Measurements from ENCODE around the gene SMYD3.
"Not testable (repeated sequence)": the region's sequence is repeated elsewhere in the genome, so short reads cannot be mapped to it uniquely, and the experiment has no call there.

The SMYD3 gene

DNA sequence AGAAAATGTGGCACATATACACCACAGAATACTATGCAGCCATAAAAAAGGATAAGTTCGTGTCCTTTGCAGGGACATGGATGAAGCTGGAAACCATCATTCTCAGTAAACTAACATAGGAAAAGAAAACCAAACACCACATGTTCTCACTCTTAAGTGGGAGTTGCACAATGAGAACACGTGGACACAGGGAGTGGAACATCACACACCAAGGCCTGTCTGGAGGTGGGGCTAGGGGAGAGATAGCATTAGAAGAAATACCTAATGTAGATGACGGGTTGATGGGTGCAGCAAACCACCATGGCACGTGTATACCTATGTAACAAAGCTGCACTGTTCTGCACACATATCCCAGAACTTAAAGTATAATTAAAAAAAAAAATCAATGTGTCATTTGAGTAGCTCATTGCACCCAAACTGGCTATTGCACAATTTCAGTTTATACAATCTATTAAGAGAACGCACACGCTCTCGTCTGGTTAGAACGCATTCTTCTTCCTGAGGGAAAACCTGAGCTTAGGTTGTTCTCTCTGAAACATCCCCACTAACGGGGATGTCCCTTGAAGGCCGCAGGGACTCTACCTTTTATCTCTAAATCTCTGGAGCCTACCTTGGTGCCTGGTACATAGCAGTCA, 535.9 kb downstream of the SMYD3 start:
- not testable (repeated sequence) for DNase-seq

DNA sequence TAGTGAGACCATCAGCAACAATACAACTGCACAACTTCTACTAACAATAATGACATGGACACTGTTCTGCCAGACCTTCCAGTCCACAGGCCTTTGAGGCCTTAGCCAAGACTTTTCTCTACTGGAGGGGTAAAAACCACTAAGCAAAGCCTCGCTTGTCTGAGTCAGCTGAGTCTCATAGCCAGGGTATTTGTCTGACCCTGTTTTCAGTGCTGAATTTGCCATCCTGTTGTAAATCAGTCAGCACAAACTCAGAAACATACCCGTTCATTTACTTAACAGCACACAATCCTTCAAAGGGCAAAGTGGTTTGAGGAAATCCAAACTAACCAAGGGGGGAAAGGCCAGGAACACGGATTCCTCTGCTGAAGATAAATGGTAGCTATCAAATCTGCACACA, 537.8 kb downstream of the SMYD3 start:
- no peak for DNase-seq

DNA sequence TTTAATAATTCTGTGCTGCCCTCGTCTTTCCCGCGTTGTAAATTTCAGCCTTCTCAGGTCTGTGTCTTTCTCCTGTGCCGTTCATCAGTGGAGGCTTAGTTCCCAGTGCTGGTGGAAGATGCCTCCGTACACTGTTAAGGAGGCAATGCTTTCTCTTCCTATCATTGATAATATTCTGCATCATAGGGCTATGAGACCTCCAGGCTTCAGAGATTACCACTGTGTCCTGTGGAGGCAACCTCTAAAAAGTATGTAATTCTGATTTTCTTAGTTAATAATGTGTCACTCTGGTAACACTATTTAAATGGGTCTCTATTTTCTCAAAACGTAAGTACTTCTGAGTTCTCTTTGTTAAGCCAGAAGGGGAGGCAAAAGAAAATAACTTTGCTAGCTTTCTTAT, 538.3 kb downstream of the SMYD3 start:
- DNase-seq: no peak

DNA sequence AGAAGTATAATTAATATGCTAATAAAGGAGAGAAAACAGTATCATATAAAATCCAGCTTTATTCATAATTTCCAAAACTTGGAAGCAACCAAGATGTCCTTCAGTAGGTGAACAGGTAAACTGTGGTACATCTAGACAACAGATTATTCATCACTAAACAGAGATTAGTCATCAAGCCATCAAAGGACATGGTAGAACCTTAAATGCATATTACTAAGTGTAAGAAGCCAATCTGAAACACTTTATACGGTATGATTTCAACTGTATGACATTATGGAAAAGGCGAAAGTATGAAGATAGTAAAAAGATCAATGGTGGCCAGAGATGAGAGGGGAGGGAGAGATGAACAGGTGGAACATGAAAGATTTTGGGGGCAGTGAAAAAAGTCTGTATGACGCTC, 541.7 kb downstream of the SMYD3 start:
- no peak for DNase-seq

DNA sequence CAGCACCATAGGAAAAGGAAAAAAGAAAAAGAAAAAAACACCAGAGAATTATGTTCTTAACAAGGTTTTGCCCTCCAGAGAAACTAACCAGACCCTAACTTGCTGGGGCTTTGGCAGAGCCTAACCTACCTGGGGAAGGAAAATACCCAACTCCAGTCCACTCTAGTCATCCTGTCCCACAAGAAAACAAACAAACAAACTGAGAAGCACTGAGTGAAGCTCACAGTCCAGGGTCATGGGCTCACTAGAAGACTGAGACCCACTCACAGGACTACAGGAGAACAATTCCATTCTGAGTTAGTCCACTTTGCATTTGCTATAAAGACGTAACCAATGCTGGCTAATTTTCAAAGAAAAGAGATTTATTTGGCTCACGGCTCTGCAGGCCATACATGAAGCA, 543.4 kb downstream of the SMYD3 start:
- no peak for DNase-seq

DNA sequence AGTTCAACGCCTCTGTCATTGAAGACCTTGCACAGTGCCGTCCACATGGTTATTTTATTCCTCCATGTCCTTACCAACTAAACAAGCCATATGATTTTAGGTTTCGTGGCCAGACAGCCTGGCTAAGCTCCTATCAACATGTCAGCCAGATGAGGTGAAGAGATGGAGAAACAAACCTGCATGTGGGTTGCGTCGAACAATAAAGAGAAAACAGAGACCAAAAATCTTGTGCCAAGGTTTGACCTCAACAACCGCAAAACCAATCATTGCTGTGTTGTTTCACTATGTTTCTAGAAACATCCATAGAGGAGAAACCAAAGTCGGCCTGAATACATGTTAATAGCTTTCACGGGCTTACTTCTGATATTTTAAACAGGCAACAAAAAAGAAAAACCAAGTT, 544.6 kb downstream of the SMYD3 start:
- DNase-seq: no peak

DNA sequence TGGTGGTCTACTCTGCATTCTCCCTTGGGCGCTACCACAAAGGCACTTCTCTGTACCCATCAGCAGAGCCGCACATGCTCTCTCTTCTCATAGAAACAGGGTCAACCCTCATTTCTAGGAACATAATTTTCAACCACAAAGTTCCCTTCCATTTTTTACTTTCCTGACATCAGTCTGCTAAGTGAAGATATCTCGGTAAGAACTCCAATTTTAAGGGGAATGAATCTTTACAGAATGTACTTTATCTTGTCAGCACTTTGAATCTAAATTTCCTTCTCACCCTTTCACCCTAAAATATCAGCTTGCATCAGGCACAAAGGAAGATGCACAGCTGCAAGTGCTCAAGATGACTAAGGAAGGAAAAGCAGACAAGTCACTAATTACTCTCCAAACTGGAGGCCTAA, 545.9 kb downstream of the SMYD3 start:
- DNase-seq: no peak

DNA sequence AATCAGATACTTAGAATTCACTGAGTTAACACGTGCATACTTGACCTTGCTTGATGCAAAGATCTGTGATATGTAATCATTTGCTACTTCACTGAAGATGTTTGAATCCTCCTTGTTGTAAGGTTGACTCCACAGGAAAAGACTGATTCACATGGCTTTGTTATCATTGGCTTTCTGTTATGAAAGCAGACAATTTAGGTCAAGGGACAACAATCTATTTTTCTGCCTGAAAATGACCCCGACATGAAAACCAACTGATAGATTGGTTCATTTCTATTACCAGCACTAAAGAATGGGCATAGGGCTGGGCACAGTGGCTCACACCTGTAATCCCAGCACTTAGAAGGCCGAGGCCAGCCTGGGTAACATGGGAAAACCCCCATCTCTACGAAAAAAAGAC, 546.9 kb downstream of the SMYD3 start:
- DNase-seq: no peak

DNA sequence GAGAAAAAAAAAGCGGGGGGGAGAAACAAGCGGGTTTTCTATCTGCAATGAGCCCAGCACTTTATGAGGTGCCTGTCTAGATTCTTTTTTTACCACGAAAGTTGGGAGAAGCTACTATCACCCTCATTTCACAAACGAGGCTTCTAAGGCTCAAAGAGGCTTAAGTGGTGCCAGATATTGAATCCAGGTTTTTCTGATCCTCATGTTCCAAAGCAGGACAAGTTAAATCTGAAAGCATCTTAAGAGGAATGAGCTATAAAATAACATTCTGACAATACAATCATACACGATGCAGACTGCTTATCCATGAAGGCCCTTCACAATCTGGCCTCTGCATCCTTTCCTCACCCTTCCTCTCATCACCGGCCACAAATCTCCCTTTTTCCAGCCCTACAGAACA, 549.1 kb downstream of the SMYD3 start:
- no peak for DNase-seq

DNA sequence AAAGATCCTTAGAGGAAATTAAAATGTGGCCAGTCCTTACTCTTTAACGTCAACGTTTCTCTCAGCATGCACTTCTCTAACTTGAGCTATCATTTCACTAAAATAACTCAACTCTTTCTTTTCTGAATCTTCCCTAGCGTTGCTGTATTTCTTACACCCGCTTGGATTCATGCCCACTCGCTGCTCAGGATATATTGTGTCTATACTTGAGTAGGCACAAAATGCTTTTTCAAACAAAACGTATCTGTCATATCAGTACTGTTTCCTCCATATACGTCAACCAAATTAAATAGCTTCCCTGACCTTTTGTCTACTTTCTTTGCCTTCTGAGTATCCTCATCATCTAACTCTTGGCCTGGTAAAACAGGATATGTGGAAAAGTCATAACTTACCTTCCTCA, 549.7 kb downstream of the SMYD3 start:
- DNase-seq: no peak

DNA sequence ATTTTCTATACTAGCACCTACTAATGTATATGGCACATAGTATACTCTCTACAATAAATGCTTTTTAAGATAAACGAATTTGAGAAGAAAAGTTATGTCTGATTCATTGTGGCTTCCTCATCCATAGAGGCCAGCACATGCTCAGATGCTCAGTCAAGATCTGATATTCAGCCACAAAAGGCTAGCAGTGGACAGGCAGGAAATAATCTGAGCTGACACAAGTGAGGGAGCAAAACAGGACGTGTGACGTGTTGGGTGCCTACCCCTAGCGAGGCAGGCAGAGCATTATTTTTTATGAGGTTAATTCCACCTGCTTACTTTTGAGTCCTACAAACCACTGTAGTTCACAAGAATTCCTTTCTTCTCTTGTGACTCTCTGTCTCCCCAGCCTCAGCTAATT, 550.9 kb downstream of the SMYD3 start:
- no peak for DNase-seq

DNA sequence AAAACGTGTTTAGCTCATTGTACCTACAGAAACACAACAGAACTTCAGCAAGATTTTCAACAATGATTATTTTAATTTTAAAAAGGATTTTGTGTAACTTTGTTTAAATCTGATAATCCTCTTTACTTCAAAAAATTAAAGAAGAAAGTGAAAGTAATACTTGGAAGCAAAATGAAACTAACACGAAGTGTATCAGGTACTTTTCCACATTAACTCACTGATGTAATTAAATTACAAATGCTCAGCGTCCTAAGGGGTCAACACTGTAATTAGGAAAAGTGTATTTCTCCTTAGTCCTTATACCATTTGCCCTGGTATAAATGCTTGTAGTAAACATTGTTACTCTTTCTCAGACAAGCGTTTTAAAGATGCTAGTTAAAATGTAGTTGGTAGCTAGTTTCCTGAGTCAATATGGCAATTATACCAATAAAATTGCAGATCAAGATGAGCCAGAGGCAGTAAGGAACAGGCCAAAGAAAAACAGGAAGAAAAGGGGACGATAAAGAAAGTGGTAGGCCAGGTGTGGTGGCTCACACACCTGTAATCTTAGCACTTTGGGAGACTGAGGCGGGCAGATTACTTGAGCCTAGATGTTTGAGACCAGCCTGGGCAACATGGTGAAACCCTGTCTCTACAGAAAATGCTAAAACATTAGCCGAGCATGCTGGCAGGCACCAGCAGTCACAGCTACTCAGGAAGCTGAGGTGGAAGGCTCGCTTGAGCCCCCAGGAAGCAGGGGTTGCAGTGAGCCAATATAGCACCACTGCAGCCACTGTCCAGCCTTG, 553.0 kb downstream of the SMYD3 start:
- no peak for DNase-seq

DNA sequence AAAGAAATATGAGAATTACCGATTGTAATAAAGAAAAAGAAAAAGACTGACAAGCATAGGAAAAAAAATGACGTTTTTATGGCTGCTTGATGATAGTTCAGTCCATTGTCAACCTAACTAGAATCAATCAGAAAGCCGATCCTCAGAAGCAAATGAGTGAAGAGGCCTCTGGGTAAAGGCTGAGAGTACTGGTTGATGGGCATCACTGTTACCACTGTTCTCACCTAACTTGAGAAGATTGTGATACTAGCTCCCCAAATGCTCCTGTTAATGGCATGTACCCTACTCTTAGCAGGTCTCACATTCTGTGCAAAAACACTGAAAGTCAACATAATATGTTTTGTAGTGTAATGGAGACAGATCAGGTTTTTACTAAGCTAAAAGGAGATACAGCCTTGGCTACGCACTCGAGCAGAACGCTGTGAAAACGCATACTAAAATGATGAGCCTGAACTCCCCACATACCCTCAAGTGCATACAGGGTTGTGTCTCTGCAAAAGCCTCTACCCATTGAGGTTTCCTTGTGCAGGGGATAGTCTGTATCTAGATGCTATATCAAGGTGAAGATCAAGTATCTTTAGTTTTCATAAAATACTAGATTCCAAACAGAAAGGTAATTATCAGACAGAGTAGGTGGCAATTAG, 554.6 kb downstream of the SMYD3 start:
- DNase-seq: no peak

DNA sequence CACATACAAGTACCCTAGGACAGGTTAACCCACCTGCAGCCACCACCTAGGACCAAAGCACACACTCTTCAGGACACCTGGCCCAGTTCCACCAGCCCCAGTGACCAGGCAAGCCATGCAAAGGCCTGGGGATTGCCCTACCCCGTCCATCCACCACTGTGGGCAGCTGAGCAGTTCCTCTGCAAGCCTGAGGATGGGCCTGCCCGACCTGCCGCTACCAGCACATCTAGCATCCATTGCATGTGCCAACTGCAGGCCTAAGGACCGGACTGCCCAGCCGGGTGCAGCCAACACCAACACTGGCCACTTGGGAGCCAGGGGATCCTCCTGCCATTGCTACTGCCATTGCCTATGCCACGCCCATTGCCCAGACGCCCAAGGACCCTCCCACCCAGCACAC, 558.3 kb downstream of the SMYD3 start:
- DNase-seq: no peak

DNA sequence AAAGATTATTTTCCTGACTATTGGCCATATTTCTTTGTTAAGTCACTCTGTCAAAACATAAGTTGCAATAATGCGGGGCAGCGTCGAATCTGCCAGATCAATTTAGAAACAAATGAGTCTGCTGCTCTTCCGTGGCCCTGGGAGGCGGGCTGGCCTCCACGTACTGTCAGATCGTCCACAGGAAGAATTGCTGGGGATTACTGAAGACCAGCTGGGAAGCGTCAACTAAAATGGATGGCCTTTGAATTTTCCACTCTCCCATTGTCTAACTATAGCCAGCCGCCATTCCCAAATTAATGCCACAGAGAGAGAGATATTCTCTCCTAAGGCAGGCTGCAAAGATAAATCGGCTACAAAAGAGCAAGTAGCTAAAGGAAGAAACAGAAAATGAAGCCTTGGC, 560.2 kb downstream of the SMYD3 start:
- DNase-seq: no peak

DNA sequence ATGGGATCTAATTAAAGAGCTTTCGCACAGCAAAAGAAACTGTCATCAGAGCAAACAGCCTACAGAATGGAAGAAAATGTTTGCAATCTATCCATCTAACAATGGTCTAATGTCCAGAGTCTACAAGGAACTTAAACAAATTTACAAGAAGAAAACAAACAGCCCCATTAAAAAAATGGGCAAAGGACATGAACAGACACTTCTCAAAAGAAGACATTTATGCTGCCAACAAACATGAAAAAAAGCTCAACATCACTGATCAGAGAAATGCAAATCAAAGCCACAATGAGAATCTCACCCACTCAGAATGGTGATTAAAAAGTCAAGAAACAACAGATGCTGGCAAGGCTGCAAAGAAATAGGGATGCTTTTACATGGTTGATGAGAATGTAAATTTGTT, 561.9 kb downstream of the SMYD3 start:
- DNase-seq: not testable (repeated sequence)

DNA sequence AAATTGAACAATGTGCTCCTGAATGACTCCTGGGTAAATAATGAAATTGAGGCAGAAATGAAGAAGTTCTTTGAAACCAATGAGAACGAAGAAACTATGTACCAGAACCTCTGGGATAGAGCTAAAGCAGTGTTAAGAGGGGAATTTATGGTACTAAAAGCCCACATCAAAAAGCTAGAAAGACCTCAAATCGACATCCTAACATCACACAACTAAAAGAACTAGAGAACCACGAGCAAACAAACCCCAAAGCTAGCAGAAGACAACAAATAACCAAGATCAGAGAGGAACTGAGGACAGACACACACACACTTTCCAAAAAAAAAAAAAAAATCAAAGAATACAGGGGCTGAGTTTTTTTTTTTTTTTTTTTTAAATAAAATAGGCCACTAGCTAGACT, 564.2 kb downstream of the SMYD3 start:
- no peak for DNase-seq

DNA sequence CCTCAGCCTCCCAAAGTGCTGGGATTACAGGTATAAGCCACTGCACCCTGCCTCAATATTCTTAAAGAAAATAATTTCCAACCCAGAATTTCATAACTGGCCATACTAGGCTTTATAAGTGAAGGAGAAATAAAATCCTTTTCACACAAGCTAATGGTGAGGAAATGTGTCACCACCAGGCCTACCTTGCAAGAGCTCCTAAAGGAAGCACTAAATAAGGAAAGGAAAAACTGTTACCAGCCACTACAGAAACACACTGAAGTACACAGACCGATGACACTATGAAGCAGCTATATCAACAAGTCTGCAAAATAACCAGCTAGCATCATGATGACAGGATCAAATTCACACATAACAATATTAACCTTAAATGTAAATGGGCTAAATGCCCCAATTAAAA, 565.3 kb downstream of the SMYD3 start:
- DNase-seq: not testable (repeated sequence)

DNA sequence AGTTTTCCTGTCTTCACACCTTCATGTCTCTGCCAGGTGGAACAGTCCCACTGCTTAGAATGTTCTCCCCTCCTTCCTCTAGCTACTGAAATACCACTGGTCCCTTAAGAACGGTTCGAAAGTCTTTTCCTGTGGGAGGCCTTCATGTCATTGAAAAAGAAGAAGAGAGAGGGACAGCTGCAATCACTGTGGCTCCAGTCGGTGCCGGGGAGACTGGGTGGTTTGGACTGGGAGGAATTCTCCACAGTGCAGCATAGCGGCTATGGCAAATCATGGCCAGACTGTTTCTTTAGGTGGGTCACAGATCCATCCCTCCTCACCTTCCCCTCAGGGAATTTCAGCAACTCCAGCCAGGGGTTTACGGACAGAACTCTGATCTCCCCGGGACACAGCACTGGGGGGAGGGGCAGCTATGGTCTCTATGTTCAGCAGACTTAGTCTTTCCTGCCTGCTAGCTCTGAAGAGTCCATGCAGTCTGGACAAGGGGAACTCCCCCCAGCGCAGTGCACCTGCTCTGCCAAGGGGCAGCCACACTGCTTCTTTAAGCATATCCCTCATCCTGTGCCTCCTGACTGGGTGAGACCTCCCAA, 567.2 kb downstream of the SMYD3 start:
- no peak for DNase-seq

DNA sequence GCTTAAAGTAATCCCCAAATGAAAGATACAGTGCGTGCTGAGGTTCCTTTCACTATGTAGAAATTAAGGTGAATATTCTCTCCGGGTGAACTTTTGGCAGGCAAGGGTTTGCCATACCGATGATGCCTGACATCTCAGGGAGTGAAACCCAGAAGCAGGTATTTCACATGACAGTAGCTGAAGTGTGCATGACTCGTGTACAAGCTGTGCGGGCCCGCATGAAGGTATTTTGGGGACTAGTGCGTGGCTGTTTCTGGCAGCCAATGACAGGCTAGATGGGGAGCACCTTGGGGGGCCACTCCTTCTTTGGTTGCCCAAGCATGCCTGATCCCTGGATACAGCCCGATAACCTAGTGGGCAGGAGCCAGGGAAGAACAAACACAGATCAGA, 569.0 kb downstream of the SMYD3 start:
- no peak for DNase-seq

DNA sequence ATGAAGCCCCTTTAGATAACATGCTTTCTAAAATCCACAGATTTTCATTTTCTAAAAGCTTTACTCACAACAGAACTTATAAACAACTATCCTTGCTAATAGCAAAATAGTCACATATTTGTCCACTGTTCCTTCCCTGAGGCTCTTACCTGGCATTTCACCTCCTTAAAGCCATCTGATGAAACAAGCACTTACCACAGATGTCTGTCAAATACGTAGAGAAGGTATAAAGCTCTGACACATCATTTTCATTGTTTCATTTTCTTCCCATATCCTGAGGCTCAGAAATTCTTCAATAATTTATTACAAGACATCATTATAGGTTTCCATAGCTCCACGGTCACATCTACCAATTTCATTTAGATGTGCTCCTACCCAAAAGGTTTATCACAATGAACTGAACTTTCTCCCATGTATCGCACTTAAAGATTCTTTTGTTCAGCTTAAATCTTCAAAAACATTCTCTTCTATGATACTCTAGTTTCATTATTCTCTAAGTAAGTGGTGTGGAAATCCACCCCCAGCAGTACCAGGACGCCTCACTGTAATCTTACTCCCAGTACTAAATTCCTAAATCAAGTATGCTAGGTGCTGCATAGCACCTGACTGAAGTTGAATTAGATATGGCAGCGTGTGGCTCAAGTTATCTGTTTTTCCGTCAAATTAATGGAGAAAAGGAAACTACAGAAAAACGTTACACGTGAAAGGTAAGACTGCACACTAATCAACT, 569.6 kb downstream of the SMYD3 start:
- DNase-seq: no peak

DNA sequence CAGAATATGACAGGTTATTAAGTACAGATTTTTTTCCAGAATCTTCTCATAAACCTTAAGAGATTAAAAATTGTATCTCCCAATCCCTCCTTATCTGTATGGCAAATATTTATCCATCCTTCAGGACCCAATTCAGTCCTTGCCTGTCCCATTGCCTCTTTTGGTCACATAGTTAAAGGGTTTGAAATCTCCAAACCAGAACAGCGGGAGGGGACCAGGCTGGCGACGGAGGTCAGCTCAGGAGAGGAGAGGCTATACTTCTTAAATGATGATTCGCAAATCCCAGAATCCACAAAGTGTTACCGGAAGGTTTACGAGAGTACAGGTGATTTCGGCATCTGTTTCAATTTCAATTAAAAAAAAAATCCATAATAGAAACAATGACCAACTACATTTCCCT, 572.7 kb downstream of the SMYD3 start:
- no peak for DNase-seq

DNA sequence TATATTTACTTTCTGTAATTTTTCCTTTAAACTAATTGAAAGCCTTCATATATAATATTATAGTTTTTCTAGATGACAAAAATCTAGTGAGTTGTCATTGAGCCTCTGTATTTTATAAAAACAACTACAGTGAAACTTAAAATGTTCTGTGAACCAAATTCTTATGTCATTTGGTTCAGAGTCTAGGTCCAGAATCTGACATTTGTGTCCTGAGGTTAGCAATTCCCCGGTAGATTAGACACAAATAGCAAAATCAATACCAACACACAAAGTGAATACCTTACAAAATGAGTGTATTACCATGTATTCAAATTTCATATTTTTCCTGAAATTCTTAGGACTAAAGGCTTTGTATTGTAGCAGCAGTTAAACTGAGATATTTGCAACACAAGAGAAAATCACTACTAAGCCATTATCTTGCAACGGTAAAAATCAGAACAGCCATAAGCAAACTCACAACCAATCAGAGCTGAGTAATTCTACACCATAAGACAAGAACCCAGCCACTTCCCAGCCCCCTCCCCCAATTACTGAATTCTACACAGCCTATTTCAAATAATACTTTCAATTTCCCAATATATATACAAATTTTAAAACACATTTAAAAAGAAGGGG, 573.5 kb downstream of the SMYD3 start:
- DNase-seq: no peak

All from Kasumi-1 (cell line).